RWPE1 (cell line): Measurements from ENCODE around the gene PCDH15.
"Not testable (repeated sequence)": the region's sequence is repeated elsewhere in the genome, so short reads cannot be mapped to it uniquely, and the experiment has no call there.

Experiments
- CTCF ChIA-PET: fragments of 350-600 bp; sonication (Branson Sonifier 250); formaldehyde crosslinking; extraction: SDS; loops from one replicate; lab custom pipeline; 2021; lab: Yijun Ruan, JAX
- POLR2A ChIA-PET: fragments of 400-600 bp; formaldehyde crosslinking; extraction: SDS; loops from one replicate; lab custom pipeline; 2020; ENCODE audit warnings: antibody characterized with exemption; ENCODE audit not compliant: low non-redundant PET; lab: Yijun Ruan, JAX
- DNase-seq: peaks from one replicate; pipeline ENCODE4 v3.0.0; 2012; ENCODE audit warnings: low spot score
- H3K27ac ChIP-seq: fragments of 450-650 bp; 2 replicates; pipeline ENCODE4 v1.5.1; 2017
- TF ChIP-seq, protein P1 (sequence below): fragments of 450-650 bp; conservative IDR thresholded peaks from 2 replicates; pipeline ENCODE4 v1.5.1; 2017; ENCODE audit warnings: low read depth, mild to moderate bottlenecking

PCDH15 gene

DNA sequence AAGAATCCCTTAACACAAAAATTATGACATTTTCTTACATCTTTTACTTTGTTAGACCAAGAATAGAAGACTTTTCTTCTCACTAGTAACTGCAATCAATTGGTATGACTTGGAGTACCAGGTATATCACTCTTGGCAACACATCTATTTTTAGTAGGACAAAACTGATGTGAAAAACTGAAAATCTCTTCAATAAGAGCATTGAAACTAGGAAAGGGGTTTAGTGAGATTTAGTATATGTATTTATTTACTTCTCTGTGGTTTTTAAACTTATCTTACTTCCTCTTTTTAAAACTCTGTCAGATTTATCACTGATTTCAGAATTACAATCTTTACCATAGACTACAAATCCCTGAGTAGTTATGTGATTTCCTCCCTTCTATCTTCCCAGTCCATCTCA is 366.2 kb downstream of the PCDH15 start:
- POLR2A ChIA-PET = no interaction called here
- no peak overlapping the region for H3K27ac ChIP-seq
- DNase-seq = no peak
- CTCF ChIA-PET = no interaction called here
- TF ChIP-seq, protein P1, sequence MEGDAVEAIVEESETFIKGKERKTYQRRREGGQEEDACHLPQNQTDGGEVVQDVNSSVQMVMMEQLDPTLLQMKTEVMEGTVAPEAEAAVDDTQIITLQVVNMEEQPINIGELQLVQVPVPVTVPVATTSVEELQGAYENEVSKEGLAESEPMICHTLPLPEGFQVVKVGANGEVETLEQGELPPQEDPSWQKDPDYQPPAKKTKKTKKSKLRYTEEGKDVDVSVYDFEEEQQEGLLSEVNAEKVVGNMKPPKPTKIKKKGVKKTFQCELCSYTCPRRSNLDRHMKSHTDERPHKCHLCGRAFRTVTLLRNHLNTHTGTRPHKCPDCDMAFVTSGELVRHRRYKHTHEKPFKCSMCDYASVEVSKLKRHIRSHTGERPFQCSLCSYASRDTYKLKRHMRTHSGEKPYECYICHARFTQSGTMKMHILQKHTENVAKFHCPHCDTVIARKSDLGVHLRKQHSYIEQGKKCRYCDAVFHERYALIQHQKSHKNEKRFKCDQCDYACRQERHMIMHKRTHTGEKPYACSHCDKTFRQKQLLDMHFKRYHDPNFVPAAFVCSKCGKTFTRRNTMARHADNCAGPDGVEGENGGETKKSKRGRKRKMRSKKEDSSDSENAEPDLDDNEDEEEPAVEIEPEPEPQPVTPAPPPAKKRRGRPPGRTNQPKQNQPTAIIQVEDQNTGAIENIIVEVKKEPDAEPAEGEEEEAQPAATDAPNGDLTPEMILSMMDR = no peak

- DNase-seq = no peak
- no peak overlapping the region for H3K27ac ChIP-seq
- POLR2A ChIA-PET = no interaction called here
- TF ChIP-seq, protein P1 = no peak
- CTCF ChIA-PET = no interaction called here
Measured at GRCh38 chr10:54415483-54415882, 385.5 kb downstream of the PCDH15 start.

DNA sequence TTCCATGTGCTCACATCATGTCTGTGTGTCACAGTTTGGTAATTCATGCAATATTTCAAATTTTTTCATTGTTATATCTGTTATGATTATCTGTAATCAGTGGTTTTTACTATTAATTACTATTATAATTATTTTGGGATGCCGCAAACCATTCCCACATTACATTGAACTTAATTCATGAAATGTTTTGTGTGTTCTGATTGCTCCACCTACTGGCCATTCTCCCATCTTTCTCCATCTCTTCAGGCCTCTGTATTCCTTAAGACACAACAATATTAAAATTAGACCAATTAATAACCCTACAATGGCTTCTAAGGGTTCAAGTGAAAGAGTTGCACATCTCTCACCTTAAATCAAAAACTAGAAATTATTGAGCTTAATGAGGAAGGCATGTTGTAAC is 398.5 kb downstream of the PCDH15 start:
- TF ChIP-seq, protein P1 = peak; percentile 20; the same call in 1 of the 2 replicates
- CTCF ChIA-PET = interaction anchor here (0.6 kb wide), 2 partner anchors 35 to 449 kb away, joined by 4 to 5 read pairs; no protein-coding TSS in a partner anchor
- DNase-seq = peak; percentile 4

DNA sequence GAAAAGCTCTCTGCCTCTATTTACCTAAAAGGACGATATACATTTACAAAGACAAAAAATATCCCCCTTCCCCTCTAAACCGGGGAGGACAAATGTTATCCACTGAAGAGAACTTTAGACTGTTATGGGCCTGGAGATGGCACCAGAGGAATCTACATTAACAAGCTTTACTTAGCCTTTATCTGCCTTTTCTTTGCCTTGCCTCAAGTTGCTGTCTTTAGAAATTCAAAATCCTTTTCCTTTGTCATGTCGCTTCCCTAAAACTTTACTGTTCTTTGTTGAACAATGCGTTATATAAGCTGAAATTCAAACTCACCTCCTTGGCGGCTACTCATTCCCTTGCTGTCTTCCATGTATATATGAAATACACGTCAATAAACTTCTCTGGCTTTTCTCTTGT is 405.0 kb downstream of the PCDH15 start:
- no peak overlapping the region for H3K27ac ChIP-seq
- DNase-seq = no peak
- TF ChIP-seq, protein P1 = no peak
- POLR2A ChIA-PET = no interaction called here
- CTCF ChIA-PET = no interaction called here

More for the DNA sequence above, 398.5 kb downstream of the PCDH15 start:
- H3K27ac ChIP-seq = no peak overlapping the region
- POLR2A ChIA-PET = no interaction called here

GRCh38 chr10:54394598-54394997 is 406.4 kb downstream of the PCDH15 start:
- DNase-seq, H3K27ac ChIP-seq, CTCF ChIA-PET, POLR2A ChIA-PET: not testable (repeated sequence)

DNA sequence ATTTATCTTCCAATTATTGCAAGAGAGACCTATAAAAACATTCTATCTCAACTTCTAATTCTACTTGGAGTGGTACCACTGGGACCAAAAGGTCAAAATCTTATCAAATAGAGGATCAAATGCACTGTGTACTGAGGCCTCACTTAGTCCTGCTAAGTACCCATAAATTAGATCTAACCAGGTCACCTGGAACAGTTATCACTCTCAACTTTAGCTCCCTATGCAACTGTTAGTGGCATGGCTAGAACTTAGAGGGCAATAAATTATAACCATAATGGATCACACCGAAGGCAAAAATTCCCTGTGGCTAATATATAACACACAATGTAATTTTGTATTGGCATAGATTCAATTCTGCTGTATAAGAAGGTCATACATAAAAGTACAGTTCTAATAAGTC is 428.9 kb downstream of the PCDH15 start:
- DNase-seq = no peak
- POLR2A ChIA-PET = no interaction called here
- TF ChIP-seq, protein P1 = no peak
- no peak overlapping the region for H3K27ac ChIP-seq
- CTCF ChIA-PET = no interaction called here

DNA sequence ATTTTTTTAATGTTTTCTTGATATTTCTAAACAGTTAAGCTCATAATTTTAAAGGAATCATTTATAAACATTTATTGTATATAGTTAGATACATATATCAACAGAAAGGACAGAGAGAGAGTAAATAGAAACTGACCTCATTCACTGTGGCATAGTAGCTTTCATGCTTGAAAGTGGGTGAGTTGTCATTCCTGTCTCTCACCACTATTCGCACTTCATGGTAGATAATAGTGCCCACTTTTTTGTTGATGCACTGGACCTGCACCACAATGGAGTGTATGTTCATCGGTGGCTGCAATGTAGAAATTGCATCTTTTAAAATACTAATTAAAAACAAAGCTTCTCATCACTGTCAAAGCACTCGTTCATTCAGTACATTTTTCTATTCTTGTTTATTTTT is 432.0 kb downstream of the PCDH15 start:
- TF ChIP-seq, protein P1 = no peak
- no peak overlapping the region for H3K27ac ChIP-seq
- POLR2A ChIA-PET = no interaction called here
- CTCF ChIA-PET = interaction anchor here (0.8 kb wide), 1 partner anchor 1798 kb away, joined by 3 read pairs; no protein-coding TSS in a partner anchor
- no peak for DNase-seq
